HepG2 (cell line): Measurements from ENCODE around the gene NRN1L. TPM values are rescaled to one million over a fixed set of nuclear protein-coding genes. Genes with fewer than 3 reads are reported as not detected.

ENCODE experiments used
- FOSL2 ChIP-seq: sonication (generic); formaldehyde crosslinking; IDR thresholded peaks from 2 replicates; pipeline ENCODE4 v1.4.0; 2020; ENCODE audit warnings: missing genetic modification reagents
- GATAD2A ChIP-seq: IDR thresholded peaks from 2 replicates; pipeline ENCODE4 v1.6.1; 2016
- JUNB ChIP-seq: sonication (generic); formaldehyde crosslinking; IDR thresholded peaks from 2 replicates; pipeline ENCODE4 v1.8.0; 2022; ENCODE audit warnings: missing genetic modification reagents, mild to moderate bottlenecking, borderline replicate concordance
- MYC ChIP-seq: sonication (generic); formaldehyde crosslinking; IDR thresholded peaks from 2 replicates; pipeline ENCODE4 v1.9.0; 2021; ENCODE audit warnings: missing genetic modification reagents, borderline replicate concordance
- RBFOX2 ChIP-seq: fragments of 200-400 bp; formaldehyde crosslinking; IDR thresholded peaks from 2 replicates; pipeline ENCODE4 v1.6.1; 2017; ENCODE audit warnings: low read depth, mild to moderate bottlenecking, low read length
- SMARCC2 ChIP-seq: fragments of 450-650 bp; IDR thresholded peaks from 2 replicates; pipeline ENCODE4 v1.6.1; 2017; ENCODE audit warnings: antibody characterized with exemption, mild to moderate bottlenecking
- SNRNP70 ChIP-seq: fragments of 200-400 bp; formaldehyde crosslinking; IDR thresholded peaks from 2 replicates; pipeline ENCODE4 v1.6.1; 2017; ENCODE audit warnings: mild to moderate bottlenecking, low read depth, low read length, moderate library complexity
- TARDBP ChIP-seq: sonication (generic); formaldehyde crosslinking; IDR thresholded peaks from 2 replicates; pipeline ENCODE4 v1.8.0; 2022; ENCODE audit warnings: mild to moderate bottlenecking, missing genetic modification reagents
- ZNF572 ChIP-seq: sonication (generic); formaldehyde crosslinking; IDR thresholded peaks from 2 replicates; pipeline ENCODE4 v1.5.1; 2020; ENCODE audit warnings: mild to moderate bottlenecking, missing genetic modification reagents
- polyA plus RNA-seq, 8 experiments: library from polyadenylated mRNA; depleted of rRNA in 3 of 8; stranded (reverse) in 7 of 8; unstranded in 1 of 8; fragments of >200 nt; fragmentation: Illumina TruSeq in 4 of 8; extraction: Trizol in 4 of 8; gene quantifications; 2 replicates each; pipeline versions ENCODE4 v1.2.1 to v1.2.3, GENCODE V29; 2011 to 2016; ENCODE audit warnings: low read depth in 4 of 8, missing spikeins in 1 of 8, mixed read lengths in 1 of 8; ENCODE audit not compliant: insufficient read depth in 1 of 8
- total RNA-seq, 5 experiments: library from RNA; depleted of rRNA; stranded (reverse); fragments of >200 nt; fragmentation: Illumina TruSeq; extraction: Trizol; gene quantifications; 2 replicates each; pipeline ENCODE4 v1.2.3, GENCODE V29; 2016; ENCODE audit warnings: low read depth in 1 of 5
- TF ChIP-seq, protein P1 (sequence below): sonication (generic); formaldehyde crosslinking; IDR thresholded peaks from 2 replicates; pipeline ENCODE4 v1.8.0; 2022; ENCODE audit warnings: missing genetic modification reagents, mild to moderate bottlenecking, inconsistent platforms, borderline replicate concordance
- TF ChIP-seq, protein P2 (sequence below): sonication (generic); formaldehyde crosslinking; IDR thresholded peaks from 2 replicates; pipeline ENCODE4 v1.5.0; 2020; ENCODE audit warnings: mild to moderate bottlenecking, missing genetic modification reagents
- TF ChIP-seq, protein P3 (sequence below): sonication (generic); formaldehyde crosslinking; IDR thresholded peaks from 2 replicates; pipeline ENCODE4 v1.8.0; 2022; ENCODE audit warnings: mild to moderate bottlenecking, missing genetic modification reagents, borderline replicate concordance

Gene NRN1L
- total and polyA plus RNA-seq, 2 of the 13 experiments (the other 11 are each of a cell fraction or from before 2014, with no cell fraction given): 0.53 to 1.2 TPM

DNA sequence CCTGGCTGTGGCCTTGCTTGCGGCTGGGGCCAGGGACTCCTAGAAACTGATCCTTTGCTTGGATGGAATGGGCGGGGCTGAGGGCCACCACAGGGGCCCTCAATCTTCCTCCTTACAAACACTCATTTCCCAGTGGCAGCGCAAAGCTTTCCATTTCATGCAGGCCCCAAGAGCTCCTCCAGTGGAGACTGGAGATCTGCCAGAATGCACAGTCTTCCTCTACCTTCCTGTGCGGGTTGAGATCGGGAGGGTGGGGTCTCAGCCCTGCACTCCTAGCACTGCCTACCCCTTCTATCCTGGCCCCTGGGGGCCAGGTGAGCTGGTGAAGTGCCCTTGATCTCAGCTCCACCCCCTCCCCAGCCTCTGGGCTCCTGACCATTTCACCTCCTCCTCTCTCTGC lies 1.7 kb downstream of the NRN1L start (continued):
- TF ChIP-seq, protein P1, sequence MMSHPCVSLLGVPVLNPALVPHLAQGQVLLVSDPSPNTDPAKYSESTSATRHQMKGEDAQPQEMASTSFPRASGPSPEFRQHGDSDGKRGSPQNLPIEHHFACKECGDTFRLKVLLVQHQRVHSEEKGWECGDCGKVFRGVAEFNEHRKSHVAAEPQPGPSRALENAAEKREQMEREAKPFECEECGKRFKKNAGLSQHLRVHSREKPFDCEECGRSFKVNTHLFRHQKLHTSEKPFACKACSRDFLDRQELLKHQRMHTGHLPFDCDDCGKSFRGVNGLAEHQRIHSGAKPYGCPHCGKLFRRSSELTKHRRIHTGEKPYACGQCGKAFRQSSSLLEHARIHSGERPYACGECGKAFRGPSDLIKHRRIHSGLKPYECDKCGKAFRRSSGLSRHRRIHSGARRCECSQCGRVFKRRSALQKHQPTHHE: no peak
- TF ChIP-seq TARDBP (no peak), MYC (CRISPR knock-in tag) (no peak), SNRNP70 (no peak), GATAD2A (CRISPR knock-in tag) (no peak), FOSL2 (CRISPR knock-in tag) (no peak), JUNB (CRISPR knock-in tag) (no peak), ZNF572 (CRISPR knock-in tag) (no peak), RBFOX2 (no peak), SMARCC2 (no peak)
- TF ChIP-seq, protein P2, sequence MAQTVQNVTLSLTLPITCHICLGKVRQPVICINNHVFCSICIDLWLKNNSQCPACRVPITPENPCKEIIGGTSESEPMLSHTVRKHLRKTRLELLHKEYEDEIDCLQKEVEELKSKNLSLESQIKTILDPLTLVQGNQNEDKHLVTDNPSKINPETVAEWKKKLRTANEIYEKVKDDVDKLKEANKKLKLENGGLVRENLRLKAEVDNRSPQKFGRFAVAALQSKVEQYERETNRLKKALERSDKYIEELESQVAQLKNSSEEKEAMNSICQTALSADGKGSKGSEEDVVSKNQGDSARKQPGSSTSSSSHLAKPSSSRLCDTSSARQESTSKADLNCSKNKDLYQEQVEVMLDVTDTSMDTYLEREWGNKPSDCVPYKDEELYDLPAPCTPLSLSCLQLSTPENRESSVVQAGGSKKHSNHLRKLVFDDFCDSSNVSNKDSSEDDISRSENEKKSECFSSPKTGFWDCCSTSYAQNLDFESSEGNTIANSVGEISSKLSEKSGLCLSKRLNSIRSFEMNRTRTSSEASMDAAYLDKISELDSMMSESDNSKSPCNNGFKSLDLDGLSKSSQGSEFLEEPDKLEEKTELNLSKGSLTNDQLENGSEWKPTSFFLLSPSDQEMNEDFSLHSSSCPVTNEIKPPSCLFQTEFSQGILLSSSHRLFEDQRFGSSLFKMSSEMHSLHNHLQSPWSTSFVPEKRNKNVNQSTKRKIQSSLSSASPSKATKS (CRISPR knock-in tag): no peak
- TF ChIP-seq, protein P3, sequence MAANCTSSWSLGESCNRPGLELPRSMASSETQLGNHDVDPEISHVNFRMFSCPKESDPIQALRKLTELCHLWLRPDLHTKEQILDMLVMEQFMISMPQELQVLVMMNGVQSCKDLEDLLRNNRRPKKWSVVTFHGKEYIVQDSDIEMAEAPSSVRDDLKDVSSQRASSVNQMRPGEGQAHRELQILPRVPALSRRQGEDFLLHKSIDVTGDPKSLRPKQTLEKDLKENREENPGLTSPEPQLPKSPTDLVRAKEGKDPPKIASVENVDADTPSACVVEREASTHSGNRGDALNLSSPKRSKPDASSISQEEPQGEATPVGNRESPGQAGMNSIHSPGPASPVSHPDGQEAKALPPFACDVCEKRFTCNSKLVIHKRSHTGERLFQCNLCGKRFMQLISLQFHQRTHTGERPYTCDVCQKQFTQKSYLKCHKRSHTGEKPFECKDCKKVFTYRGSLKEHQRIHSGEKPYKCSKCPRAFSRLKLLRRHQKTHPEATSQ (CRISPR knock-in tag): no peak
